PC-3 (cell line): ENCODE data around the gene HERPUD1. TPM values are rescaled to one million over a fixed set of nuclear protein-coding genes. Genes with fewer than 3 reads are reported as not detected.
"Not testable (repeated sequence)": the region's sequence is repeated elsewhere in the genome, so short reads cannot be mapped to it uniquely, and the experiment has no call there.

Experiments
- ATAC-seq: fragments of 200-7000 bp; cut with Tn5 transposase; 2 replicates; pipeline ENCODE4 v1.9.1; 2020; ENCODE audit warnings: mild to moderate bottlenecking, moderate library complexity
- BruUV-seq: library from RNA; stranded (reverse); fragments of 400-500 nt; replicated peaks from 2 replicates; lab custom pipeline; 2021; lab: Mats Ljungman, UMichigan
- CTCF ChIA-PET: fragments of 300-600 bp; sonication (Branson Sonifier 250); formaldehyde crosslinking; loops from one replicate; lab custom pipeline; 2022; ENCODE audit warnings: antibody characterized with exemption; lab: Charles Lee
- POLR2A ChIA-PET: fragments of 300-600 bp; sonication (Branson Sonifier 250); formaldehyde crosslinking; loops from one replicate; lab custom pipeline; 2022; ENCODE audit warnings: antibody characterized with exemption; ENCODE audit not compliant: unreplicated experiment; lab: Charles Lee
- DNase-seq: peaks from one replicate; pipeline ENCODE4 v3.0.0-alpha.2; 2015
- H2AFZ ChIP-seq: fragments of 300-600 bp; sonication (generic); 2 replicates; pipeline ENCODE4 v1.6.0; 2016; ENCODE audit warnings: antibody characterized with exemption, low read length
- H3F3A ChIP-seq: fragments of 300-600 bp; sonication (generic); one replicate; pipeline ENCODE4 v1.6.0; 2017; ENCODE audit warnings: antibody characterized with exemption, low read length, control low read depth, mild to moderate bottlenecking; ENCODE audit not compliant: unreplicated experiment
- H3K27ac ChIP-seq: fragments of 300-600 bp; sonication (generic); 2 replicates; pipeline ENCODE4 v1.5.1; 2016; ENCODE audit warnings: mild to moderate bottlenecking, low read length
- H3K27me3 ChIP-seq: fragments of 300-600 bp; sonication (generic); 2 replicates; pipeline ENCODE4 v1.6.1; 2016; ENCODE audit warnings: low read length, mixed read lengths
- H3K36me3 ChIP-seq: fragments of 300-600 bp; sonication (generic); 2 replicates; pipeline ENCODE4 v1.6.1; 2016; ENCODE audit warnings: low read depth, mixed run types, low read length, mixed read lengths
- H3K4me1 ChIP-seq: fragments of 300-600 bp; sonication (generic); 2 replicates; pipeline ENCODE4 v1.5.1; 2016; ENCODE audit warnings: low read length; ENCODE audit not compliant: insufficient read depth
- H3K4me2 ChIP-seq: fragments of 300-600 bp; sonication (generic); 2 replicates; pipeline ENCODE4 v1.6.0; 2016; ENCODE audit warnings: low read length
- H3K4me3 ChIP-seq: fragments of 300-600 bp; sonication (generic); 2 replicates; pipeline ENCODE4 v1.5.1; 2016; ENCODE audit warnings: mild to moderate bottlenecking, low read length, mixed read lengths
- H3K79me2 ChIP-seq: fragments of 300-600 bp; sonication (generic); 2 replicates; pipeline ENCODE4 v1.6.1; 2017; ENCODE audit warnings: low read length, mixed read lengths
- H3K9ac ChIP-seq: fragments of 300-600 bp; sonication (generic); 2 replicates; pipeline ENCODE4 v1.6.0; 2016; ENCODE audit warnings: mild to moderate bottlenecking, low read length
- H3K9me2 ChIP-seq: fragments of 300-600 bp; sonication (generic); replicated peaks from 2 replicates; pipeline ENCODE4 v1.6.1; 2016; ENCODE audit warnings: mixed run types, low read length, mixed read lengths
- H3K9me3 ChIP-seq: fragments of 300-600 bp; sonication (generic); 2 replicates; pipeline ENCODE4 v1.6.1; 2016; ENCODE audit warnings: low read length, mixed read lengths
- H4K20me1 ChIP-seq: fragments of 300-600 bp; sonication (generic); 2 replicates; pipeline ENCODE4 v1.6.1; 2016; ENCODE audit warnings: low read length, mixed read lengths
- CTCF ChIP-seq: fragments of 300-600 bp; sonication (generic); conservative IDR thresholded peaks from 2 replicates; pipeline ENCODE4 v1.5.1; 2017; ENCODE audit warnings: antibody characterized with exemption, low read depth, mild to moderate bottlenecking, low read length
- EZH2 ChIP-seq: fragments of 300-600 bp; sonication (generic); IDR thresholded peaks from one replicate; pipeline ENCODE4 v1.6.1; 2017; ENCODE audit warnings: antibody characterized with exemption, mild to moderate bottlenecking, low read length; ENCODE audit not compliant: unreplicated experiment
- EZH2phosphoT487 ChIP-seq: fragments of 300-600 bp; sonication (generic); IDR thresholded peaks from 2 replicates; pipeline ENCODE4 v1.6.1; 2018; ENCODE audit warnings: mild to moderate bottlenecking, antibody characterized with exemption, low read length, borderline replicate concordance
- intact Hi-C: fragments of 100-400 bp; cut with micrococcal nuclease; formaldehyde crosslinking; loops from 2 replicates; pipeline ENCODE4 v1.9.0; 2023
- total RNA-seq: library from RNA; depleted of rRNA; stranded (reverse); fragments of >200 nt; gene quantifications from 2 replicates; pipeline ENCODE4 v1.2.3, GENCODE V29; 2014

The HERPUD1 gene
- total RNA-seq, 1 experiment from 2014 or later, result 54.9 TPM

DNA sequence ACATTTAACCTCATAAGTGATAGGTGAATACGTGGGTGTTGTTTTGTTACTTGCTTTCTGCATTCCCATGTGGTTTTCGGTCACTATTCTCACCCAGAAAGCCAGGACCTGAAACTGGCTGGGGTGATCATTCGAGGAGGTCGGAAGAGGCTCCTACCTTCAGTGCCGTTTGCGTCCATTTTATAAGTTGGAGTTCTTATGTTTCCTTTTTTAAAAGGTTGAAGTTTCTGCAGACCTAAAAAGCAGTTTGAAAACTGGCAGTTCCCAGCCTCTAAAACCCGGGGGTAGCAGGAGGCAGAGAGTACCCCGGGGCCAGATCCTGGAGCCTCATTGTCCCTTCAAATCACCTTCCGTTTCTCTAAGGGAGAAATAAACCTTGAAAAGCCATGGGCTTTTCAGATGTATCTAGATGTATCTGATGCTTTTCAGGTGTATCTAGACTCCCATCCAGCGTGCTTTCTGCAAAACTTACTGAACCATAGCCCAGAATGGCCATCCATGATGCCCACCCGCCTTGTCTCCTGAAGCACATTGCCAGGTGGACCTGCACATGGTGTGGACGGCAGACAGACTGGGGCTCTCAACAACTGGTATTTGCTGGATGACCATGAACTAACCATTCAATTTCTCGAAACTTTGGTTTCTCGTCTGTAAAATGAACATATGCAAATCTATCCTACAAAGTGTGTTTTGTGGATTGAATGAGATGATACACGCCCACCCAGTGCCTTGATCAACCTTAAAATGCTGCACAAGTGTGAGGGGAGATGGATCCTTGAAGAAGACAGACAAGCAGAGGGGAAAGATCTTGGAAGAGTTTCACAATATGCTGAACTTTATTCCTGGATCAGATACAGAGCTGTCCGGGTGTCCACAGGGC lies 58.7 kb downstream of the HERPUD1 start:
- H3K27me3 ChIP-seq, result no peaks in the 10 kb centered on the region
- no peaks in the 10 kb centered on the region for H3K9me2 ChIP-seq
- BruUV-seq, result no TSS peak
- H3K36me3 ChIP-seq, result no peaks in the 10 kb centered on the region
- no peaks in the 10 kb centered on the region for H3K79me2 ChIP-seq
- H2AFZ ChIP-seq, result peak overlapping the region; percentile 83
- no peak for DNase-seq
- peak overlapping the region; percentile 90 for H3K4me3 ChIP-seq
- no peaks in the 10 kb centered on the region for H3K9me3 ChIP-seq
- peaks cover 7% of the 10 kb centered on the region for H3K4me1 ChIP-seq
- POLR2A ChIA-PET, result no interaction called here
- no peak overlapping the region for H3K9ac ChIP-seq
- H3F3A ChIP-seq, result no peaks in the 10 kb centered on the region
- TF ChIP-seq EZH2, result no peak
- TF ChIP-seq EZH2phosphoT487, result no peak
- no peak for TF ChIP-seq CTCF
- H4K20me1 ChIP-seq, result no peaks in the 10 kb centered on the region
- peak overlapping the region; percentile 90 for H3K4me2 ChIP-seq
- intact Hi-C loops, result no loop called here
- CTCF ChIA-PET, result no interaction called here
- H3K27ac ChIP-seq, result no peak overlapping the region
- ATAC-seq, result no peak

GRCh38 chr16:56992431-56992830 lies 60.5 kb downstream of the HERPUD1 start:
- H3K79me2 ChIP-seq, H3K4me1 ChIP-seq, H2AFZ ChIP-seq, ATAC-seq, H3K27me3 ChIP-seq, H3K27ac ChIP-seq, H3K9ac ChIP-seq, CTCF ChIA-PET, POLR2A ChIA-PET, H4K20me1 ChIP-seq, DNase-seq, H3F3A ChIP-seq, H3K4me3 ChIP-seq, intact Hi-C loops, H3K36me3 ChIP-seq, H3K9me3 ChIP-seq, H3K9me2 ChIP-seq, BruUV-seq, H3K4me2 ChIP-seq: not testable (repeated sequence)

DNA sequence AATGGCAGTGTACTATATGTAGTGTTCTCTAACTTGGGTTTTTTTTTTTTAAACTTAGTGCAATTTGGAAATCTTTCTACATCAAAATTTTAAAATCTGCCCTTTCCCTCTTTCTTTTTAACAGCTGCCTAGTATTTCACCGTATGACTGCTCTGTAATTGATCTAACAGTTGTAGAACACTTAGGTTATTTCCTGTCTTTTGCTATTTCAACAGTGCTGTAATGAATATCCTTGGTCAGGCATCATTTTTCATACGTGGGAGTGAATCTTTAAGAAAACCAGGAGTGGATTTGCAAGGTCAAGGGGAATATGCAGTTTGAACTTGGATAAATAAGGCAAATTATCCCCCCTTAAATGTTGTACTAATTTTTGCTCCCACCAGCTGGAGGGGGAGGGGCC lies 61.3 kb downstream of the HERPUD1 start:
- Histone ChIP-seq H3K27me3 (no peaks in the 10 kb centered on the region), H3K4me1 (peaks cover 7% of the 10 kb centered on the region), H3K9me3 (no peaks in the 10 kb centered on the region), H3K9ac (no peak overlapping the region), H3K27ac (no peak overlapping the region), H3K4me3 (no peak overlapping the region), H3K4me2 (no peak overlapping the region), H2AFZ (no peak overlapping the region), H3F3A (no peaks in the 10 kb centered on the region), H3K79me2 (no peaks in the 10 kb centered on the region), H4K20me1 (no peaks in the 10 kb centered on the region), H3K9me2 (no peaks in the 10 kb centered on the region), H3K36me3 (no peaks in the 10 kb centered on the region)
- TF ChIP-seq EZH2 (no peak), EZH2phosphoT487 (no peak), CTCF (no peak)
- no peak for DNase-seq
- no TSS peak for BruUV-seq
- intact Hi-C loops, result no loop called here
- ChIA-PET POLR2A (no interaction called here), CTCF (no interaction called here)
- no peak for ATAC-seq
